ENCODE measurements around the gene SLC39A11. TPM values are rescaled to one million over a fixed set of nuclear protein-coding genes. Genes with fewer than 3 reads are reported as not detected.

Gene SLC39A11
- total RNA-seq, 2 donors from 2014 or later = 18.1 to 20.1 TPM

GRCh38 chr17:72974605-72975232, 117.8 kb downstream of the SLC39A11 start:
- Mint-ChIP-seq H3K27ac (no peak overlapping the region), H3K27me3 (ENCODE audit: insufficient read depth) (peaks cover 3% of the 10 kb centered on the region), H3K9me3 (peaks cover 12% of the 10 kb centered on the region), H3K36me3 (ENCODE audit: low read depth) (no peaks in the 10 kb centered on the region), H3K4me1 (peaks cover 33% of the 10 kb centered on the region), H3K4me3 (no peak overlapping the region)
- Histone ChIP-seq H3K9me3 (ENCODE audit: control insufficient read depth, low read length) (peaks cover 14% of the 10 kb centered on the region), H3K27ac (ENCODE audit: low read depth, low read length) (no peak overlapping the region), H3K27me3 (ENCODE audit: control insufficient read depth, insufficient read depth, low read length, poor library complexity, severe bottlenecking) (no peaks in the 10 kb centered on the region), H3K9ac (ENCODE audit: extremely low read depth, low read length, poor library complexity, severe bottlenecking) (no peak overlapping the region), H3K4me1 (ENCODE audit: control insufficient read depth, insufficient read depth, low read length) (peaks cover 4% of the 10 kb centered on the region), H3K36me3 (ENCODE audit: control insufficient read depth, insufficient read depth, low read length) (no peaks in the 10 kb centered on the region), H3K4me3 (ENCODE audit: low read length) (no peak overlapping the region)
- 98 to 100% methylated on average over 1 to 4 of the region's 4 CpGs for WGBS, 2 experiments (ENCODE audit: insufficient coverage in 1 of 2, insufficient read length in 1 of 2)
- no peak for DNase-seq
- TF ChIP-seq CTCF (conservative IDR thresholded peaks at IDR 0.05) = no peak

GRCh38 chr17:72972263-72972951, 120.1 kb downstream of the SLC39A11 start:
- Histone ChIP-seq H3K27me3 (ENCODE audit: control insufficient read depth, insufficient read depth, low read length, poor library complexity, severe bottlenecking) (no peaks in the 10 kb centered on the region), H3K36me3 (ENCODE audit: control insufficient read depth, insufficient read depth, low read length) (no peaks in the 10 kb centered on the region), H3K9me3 (ENCODE audit: control insufficient read depth, low read length) (peaks cover 18% of the 10 kb centered on the region), H3K9ac (ENCODE audit: extremely low read depth, low read length, poor library complexity, severe bottlenecking) (no peak overlapping the region), H3K4me1 (ENCODE audit: control insufficient read depth, insufficient read depth, low read length) (peaks cover 4% of the 10 kb centered on the region), H3K27ac (ENCODE audit: low read depth, low read length) (no peak overlapping the region), H3K4me3 (ENCODE audit: low read length) (no peak overlapping the region)
- Mint-ChIP-seq H3K4me3 (no peak overlapping the region), H3K27ac (no peak overlapping the region), H3K27me3 (ENCODE audit: insufficient read depth) (peaks cover 4% of the 10 kb centered on the region), H3K36me3 (ENCODE audit: low read depth) (no peaks in the 10 kb centered on the region), H3K4me1 (peaks cover 25% of the 10 kb centered on the region), H3K9me3 (peaks cover 12% of the 10 kb centered on the region)
- TF ChIP-seq CTCF (conservative IDR thresholded peaks at IDR 0.05) = no peak
- WGBS, 2 experiments (ENCODE audit: insufficient coverage in 1 of 2, insufficient read length in 1 of 2) = 93% methylated on average over 6 to 9 of the region's 9 CpGs
- peak; percentile 37 for DNase-seq

- peaks cover 26% of the 10 kb centered on the region for H3K9me3 ChIP-seq (ENCODE audit: control insufficient read depth, low read length)
- peaks cover 4% of the 10 kb centered on the region for H3K4me1 ChIP-seq (ENCODE audit: control insufficient read depth, insufficient read depth, low read length)
- no peak overlapping the region for H3K4me3 ChIP-seq (ENCODE audit: low read length)
- H3K27ac ChIP-seq (ENCODE audit: low read depth, low read length) = no peak overlapping the region
- 86 to 93% methylated on average over 3 to 10 of the region's 11 CpGs for WGBS, 2 experiments (ENCODE audit: insufficient coverage in 1 of 2, insufficient read length in 1 of 2)
- no peak overlapping the region for H3K9ac ChIP-seq (ENCODE audit: extremely low read depth, low read length, poor library complexity, severe bottlenecking)
- TF ChIP-seq CTCF (conservative IDR thresholded peaks at IDR 0.05) = no peak
- peak; percentile 54 for DNase-seq
- peaks cover 4% of the 10 kb centered on the region for H3K27me3 Mint-ChIP-seq (ENCODE audit: insufficient read depth)
- H3K36me3 ChIP-seq (ENCODE audit: control insufficient read depth, insufficient read depth, low read length) = no peaks in the 10 kb centered on the region
- no peak overlapping the region for H3K4me3 Mint-ChIP-seq
- peaks cover 14% of the 10 kb centered on the region for H3K9me3 Mint-ChIP-seq
- H3K27ac Mint-ChIP-seq = no peak overlapping the region
- H3K4me1 Mint-ChIP-seq = peaks cover 18% of the 10 kb centered on the region
- H3K36me3 Mint-ChIP-seq (ENCODE audit: low read depth) = no peaks in the 10 kb centered on the region
- H3K27me3 ChIP-seq (ENCODE audit: control insufficient read depth, insufficient read depth, low read length, poor library complexity, severe bottlenecking) = no peaks in the 10 kb centered on the region
Measured at GRCh38 chr17:72971226-72971880, 121.1 kb downstream of the SLC39A11 start.
